GM23248 (cell line): ENCODE measurements around the gene MAFG.

Source experiments
- EZH2 ChIP-seq: fragments of 200-600 bp; sonication (generic); IDR thresholded peaks from 2 replicates; pipeline ENCODE4 v1.6.1; 2018; ENCODE audit warnings: antibody characterized with exemption, mild to moderate bottlenecking; ENCODE audit not compliant: insufficient read depth, poor library complexity, severe bottlenecking
- EZH2phosphoT487 ChIP-seq: fragments of 200-600 bp; sonication (generic); IDR thresholded peaks from 2 replicates; pipeline ENCODE4 v1.6.1; 2018; ENCODE audit warnings: antibody characterized with exemption, moderate library complexity, mild to moderate bottlenecking, low read depth; ENCODE audit not compliant: insufficient read depth

- TF ChIP-seq EZH2, result no peak
- no peak for TF ChIP-seq EZH2phosphoT487
Measured at GRCh38 chr17:81902023-81902652, 25.4 kb downstream of the MAFG start, which contains the start of gene NPB.
